Measurements from ENCODE around the gene NMNAT3. TPM values are rescaled to one million over a fixed set of nuclear protein-coding genes. Genes with fewer than 3 reads are reported as not detected.

NMNAT3 gene
- total and polyA plus RNA-seq, 4 donors, result 2.4 to 10.2 (median 3.4) TPM

- H3K4me3 ChIP-seq, result peak overlapping the region; percentile 88
- H3K9me3 ChIP-seq (ENCODE audit: control insufficient read depth in 4 of 4, insufficient read depth in 3 of 4, low read length in 3 of 4), result peaks cover 0 to 1% (median 0%) of the 10 kb centered on the region in 4 donors
- H3K27me3 ChIP-seq (ENCODE audit: control insufficient read depth in 3 of 3, insufficient read depth in 3 of 3, low read length in 2 of 3), result no peaks in the 10 kb centered on the region
- 48 to 49% methylated on average over 10 of the region's 10 CpGs for WGBS, 2 donors
- no peak for TF ChIP-seq CTCF (IDR thresholded peaks at IDR 0.05; ENCODE audit: control extremely low read depth, extremely low read depth)
- no peak overlapping the region for H3K27ac ChIP-seq (ENCODE audit: low read depth in 1 of 2, low read length in 1 of 2)
- ATAC-seq (ENCODE audit: insufficient read depth, low FRiP score), result no peak
- peaks cover 0 to 10% (median 4%) of the 10 kb centered on the region in 5 donors for H3K4me1 ChIP-seq (ENCODE audit: control insufficient read depth in 5 of 5, insufficient read depth in 5 of 5, low read length in 5 of 5)
- no peak for DNase-seq
- H3K36me3 ChIP-seq (ENCODE audit: control insufficient read depth in 4 of 4, insufficient read depth in 4 of 4, low read length in 4 of 4), result peaks cover 0 to 2% (median 0%) of the 10 kb centered on the region in 4 donors
- peak overlapping the region; percentile 21 to 38 for H3K9ac ChIP-seq (ENCODE audit: insufficient read depth in 1 of 2, low read length in 2 of 2)
Measured at GRCh38 chr3:139676632-139677387, 962 bp downstream of the NMNAT3 start.

- 77 to 86% methylated on average over 1 of the region's 1 CpG for WGBS, 2 donors
- no peak overlapping the region for H3K27ac ChIP-seq (ENCODE audit: low read depth in 1 of 2, low read length in 1 of 2)
- no peak for TF ChIP-seq CTCF (IDR thresholded peaks at IDR 0.05; ENCODE audit: control extremely low read depth, extremely low read depth)
Measured at GRCh38 chr3:139676108-139676507, 1.7 kb downstream of the NMNAT3 start.

GRCh38 chr3:139675327-139675726, 2.4 kb downstream of the NMNAT3 start:
- Histone ChIP-seq H3K4me1 (ENCODE audit: control insufficient read depth in 5 of 5, insufficient read depth in 5 of 5, low read length in 5 of 5) (peaks cover 0 to 10% (median 4%) of the 10 kb centered on the region in 5 donors), H3K27ac (ENCODE audit: low read depth in 1 of 2, low read length in 1 of 2) (no peak overlapping the region), H3K27me3 (ENCODE audit: control insufficient read depth in 3 of 3, insufficient read depth in 3 of 3, low read length in 2 of 3) (no peaks in the 10 kb centered on the region), H3K9me3 (ENCODE audit: control insufficient read depth in 4 of 4, insufficient read depth in 3 of 4, low read length in 3 of 4) (peaks cover 0 to 1% (median 0%) of the 10 kb centered on the region in 4 donors), H3K36me3 (ENCODE audit: control insufficient read depth in 4 of 4, insufficient read depth in 4 of 4, low read length in 4 of 4) (peaks cover 0 to 2% (median 0%) of the 10 kb centered on the region in 4 donors), H3K9ac (ENCODE audit: insufficient read depth in 1 of 2, low read length in 2 of 2) (no peak overlapping the region), H3K4me3 (no peak overlapping the region)
- ATAC-seq (ENCODE audit: insufficient read depth, low FRiP score), result no peak
- no peak for DNase-seq
- 96 to 97% methylated on average over 2 of the region's 2 CpGs for WGBS, 2 donors
- no peak for TF ChIP-seq CTCF (IDR thresholded peaks at IDR 0.05; ENCODE audit: control extremely low read depth, extremely low read depth)

More at GRCh38 chr3:139676108-139676507, 1.7 kb downstream of the NMNAT3 start:
- Histone ChIP-seq H3K27me3 (ENCODE audit: control insufficient read depth in 3 of 3, insufficient read depth in 3 of 3, low read length in 2 of 3) (no peaks in the 10 kb centered on the region), H3K4me3 (no peak overlapping the region), H3K9ac (ENCODE audit: insufficient read depth in 1 of 2, low read length in 2 of 2) (no peak overlapping the region), H3K36me3 (ENCODE audit: control insufficient read depth in 4 of 4, insufficient read depth in 4 of 4, low read length in 4 of 4) (peaks cover 0 to 2% (median 0%) of the 10 kb centered on the region in 4 donors), H3K9me3 (ENCODE audit: control insufficient read depth in 4 of 4, insufficient read depth in 3 of 4, low read length in 3 of 4) (peaks cover 0 to 1% (median 0%) of the 10 kb centered on the region in 4 donors), H3K4me1 (ENCODE audit: control insufficient read depth in 5 of 5, insufficient read depth in 5 of 5, low read length in 5 of 5) (peaks cover 0 to 10% (median 4%) of the 10 kb centered on the region in 5 donors)
- no peak for DNase-seq
- ATAC-seq (ENCODE audit: insufficient read depth, low FRiP score), result no peak
